DMS153 treated with DMSO at 0.1 percent for 48 hours (cell line): ENCODE results near the gene EIF3L.
"Not testable (repeated sequence)": the region's sequence is repeated elsewhere in the genome, so short reads cannot be mapped to it uniquely, and the experiment has no call there.

Experiments used
- DNase-seq: peaks from one replicate; lab custom pipeline; 2025; ENCODE audit not compliant: unreplicated experiment; lab: John Stamatoyannopoulos, UW

Gene EIF3L

DNA sequence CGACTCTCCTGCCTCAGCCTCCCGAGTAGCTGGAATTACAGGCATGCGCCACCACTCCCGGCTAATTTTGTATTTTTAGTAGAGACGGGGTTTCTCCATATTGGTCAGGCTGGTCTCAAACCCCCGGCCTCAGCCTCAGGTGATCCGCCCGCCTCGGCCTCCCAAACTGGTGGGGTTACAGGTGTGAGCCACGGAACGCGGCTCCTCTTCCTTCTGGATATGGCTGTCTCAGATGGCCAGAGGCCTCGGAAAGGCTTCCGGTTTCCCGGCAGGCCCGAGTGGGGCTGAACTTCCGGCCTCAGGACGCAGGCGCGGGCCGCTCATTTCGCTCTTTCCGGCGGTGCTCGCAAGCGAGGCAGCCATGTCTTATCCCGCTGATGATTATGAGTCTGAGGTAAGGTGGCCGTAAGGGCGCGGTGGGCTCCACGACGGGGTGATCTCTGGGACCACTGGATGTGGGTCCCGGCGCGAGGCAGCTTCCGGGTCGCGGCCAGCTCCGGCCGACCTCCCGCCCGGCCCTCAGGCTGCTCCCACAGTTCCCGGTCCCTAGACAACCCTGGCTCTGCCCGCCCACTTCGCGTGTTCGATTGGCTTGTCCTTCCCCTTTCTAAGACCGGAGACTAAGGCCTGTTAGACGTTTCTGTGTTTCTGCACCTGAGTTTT, at the start of gene EIF3L:
EIF3L (plus strand) TSS at position 331 of the 663 bp plus-strand sequence; CDS start at position 362, 31 bp downstream.
- peak; percentile 74 for DNase-seq

DNA sequence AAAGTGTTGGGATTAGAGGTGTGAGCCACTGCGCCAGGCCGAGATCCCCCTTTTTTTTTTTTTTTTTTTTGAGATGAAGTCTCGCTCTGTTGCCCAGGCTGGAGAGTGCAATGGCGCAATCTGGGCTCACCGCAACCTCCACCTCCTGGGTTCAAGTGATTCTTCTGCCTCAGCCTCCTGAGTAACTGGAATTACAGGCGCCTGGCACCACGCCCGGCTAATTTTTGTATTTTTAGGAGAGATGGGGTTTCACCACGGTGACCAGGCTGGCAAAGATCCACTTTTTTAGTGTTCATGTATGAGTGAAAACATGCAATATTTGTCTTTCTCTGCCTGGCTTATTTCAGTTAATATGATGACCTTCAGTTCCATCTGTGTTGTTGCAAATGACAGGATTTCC, 49.2 kb upstream of the EIF3L start:
- DNase-seq, result not testable (repeated sequence)

DNA sequence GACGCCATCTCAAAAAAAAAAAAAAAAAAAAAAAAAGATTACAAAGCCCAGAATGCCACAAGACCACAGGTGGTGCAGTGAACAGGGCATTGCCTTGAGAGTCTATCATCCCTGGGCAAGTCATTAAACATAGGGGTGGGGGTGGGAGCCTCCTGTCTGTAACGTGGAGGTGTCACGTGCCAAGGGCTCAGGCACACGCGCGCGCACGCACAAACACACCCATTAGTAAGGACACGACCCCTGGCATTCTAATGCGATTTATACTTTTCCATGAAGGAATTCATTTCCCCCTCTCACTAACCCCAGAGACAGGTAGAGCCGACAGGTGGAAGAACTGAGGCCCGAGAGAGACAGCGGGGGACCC, 47.3 kb upstream of the EIF3L start:
- no peak for DNase-seq

DNA sequence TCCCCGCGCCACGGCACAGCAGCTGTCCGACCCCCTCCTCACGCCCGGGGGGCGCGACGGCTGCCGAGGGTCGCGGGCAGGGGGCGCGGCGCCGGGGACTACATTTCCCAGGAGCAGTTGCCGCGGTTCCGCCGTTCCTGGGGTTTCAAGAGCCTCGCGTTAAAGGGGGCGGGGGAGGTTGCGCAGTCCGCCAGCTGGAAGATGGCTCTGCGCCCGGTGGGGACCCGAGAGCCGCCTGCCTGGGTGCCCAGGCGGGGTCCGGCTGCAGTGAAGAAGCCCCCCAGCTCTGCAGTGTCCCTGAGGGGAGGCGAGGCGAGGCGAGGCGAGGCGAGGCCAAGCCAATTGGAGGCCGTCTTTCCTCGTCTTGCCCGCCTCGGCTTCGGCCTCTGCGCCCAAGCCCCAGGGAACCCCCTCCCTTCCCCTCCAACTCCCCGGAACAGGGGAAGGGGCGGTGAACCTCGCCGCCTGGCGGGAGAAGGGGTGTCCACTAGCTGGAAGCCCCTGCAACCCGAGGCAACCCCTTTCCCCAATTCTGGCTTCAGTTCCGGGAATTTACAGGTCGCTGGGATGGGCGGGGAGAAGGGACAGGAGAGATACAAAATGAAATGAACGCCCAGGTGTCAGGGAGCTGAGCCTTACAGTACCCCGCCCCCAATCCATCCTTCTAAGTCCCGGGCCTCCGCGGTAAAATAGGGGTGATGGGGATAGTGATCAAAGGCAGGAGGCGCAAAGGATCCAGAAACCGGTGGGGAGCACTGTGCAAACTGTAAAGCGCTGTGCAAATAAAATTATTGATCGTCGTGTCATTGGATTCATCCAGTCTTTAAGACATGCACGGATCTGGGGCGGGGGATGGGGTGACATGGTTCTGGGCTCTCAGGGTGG, 46.7 kb upstream of the EIF3L start:
- peak; percentile 36 for DNase-seq

DNA sequence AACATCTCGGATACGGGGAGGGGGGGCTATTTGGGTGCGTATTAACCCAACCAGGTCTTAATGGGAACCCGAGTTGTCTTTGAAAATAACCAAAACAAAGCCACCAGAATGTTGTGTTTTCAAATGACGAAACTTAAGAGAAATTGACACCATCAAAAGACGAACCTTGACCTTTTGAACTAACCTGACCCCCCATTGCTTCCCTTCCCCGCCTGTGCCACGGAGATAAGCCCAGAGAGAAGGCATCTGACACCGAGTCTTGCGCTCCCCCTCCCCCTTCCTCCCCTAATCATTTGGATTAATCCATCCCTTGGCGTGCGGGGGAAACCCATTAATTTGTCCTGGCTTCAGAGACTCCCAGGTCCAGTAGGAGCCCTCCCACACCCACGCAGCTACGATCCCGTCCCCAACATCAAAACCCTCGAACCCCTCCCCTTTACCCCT, 46.0 kb upstream of the EIF3L start:
- DNase-seq, result peak; percentile 38

DNA sequence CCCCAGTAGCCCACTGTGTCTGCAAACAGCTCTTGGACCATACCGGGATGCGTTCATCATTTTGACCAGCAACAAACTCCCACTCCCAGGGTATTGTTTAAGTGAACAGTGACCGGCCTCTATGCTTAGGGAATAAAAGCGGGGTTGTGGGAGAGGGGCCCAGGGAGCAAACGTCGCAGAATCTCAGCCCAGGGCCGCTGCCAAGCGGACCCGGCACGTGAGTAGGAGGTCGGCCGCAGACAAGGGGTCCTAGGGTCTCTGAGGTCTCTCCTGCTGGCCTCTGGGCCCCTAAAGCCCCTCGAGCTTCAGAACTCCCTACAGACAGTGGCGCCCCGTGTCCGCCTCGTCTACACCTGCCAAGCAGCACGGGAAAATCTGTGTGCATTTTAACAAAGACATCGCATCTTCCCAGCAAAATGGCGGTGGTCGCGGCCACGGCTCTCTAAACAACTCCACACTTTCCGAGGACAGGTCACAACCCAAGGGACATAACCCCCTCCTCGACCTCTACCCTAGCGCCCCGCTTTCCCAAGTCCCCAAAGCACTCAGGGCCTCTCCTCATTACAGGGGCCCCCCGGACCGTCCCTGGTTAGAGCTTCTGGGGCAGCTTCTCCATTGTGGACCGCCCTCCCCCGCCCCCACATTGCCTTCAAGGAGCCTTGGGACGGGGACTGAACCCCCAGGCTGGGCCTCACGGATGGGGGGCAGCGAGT, 45.4 kb upstream of the EIF3L start:
- DNase-seq, result peak; percentile 38

DNA sequence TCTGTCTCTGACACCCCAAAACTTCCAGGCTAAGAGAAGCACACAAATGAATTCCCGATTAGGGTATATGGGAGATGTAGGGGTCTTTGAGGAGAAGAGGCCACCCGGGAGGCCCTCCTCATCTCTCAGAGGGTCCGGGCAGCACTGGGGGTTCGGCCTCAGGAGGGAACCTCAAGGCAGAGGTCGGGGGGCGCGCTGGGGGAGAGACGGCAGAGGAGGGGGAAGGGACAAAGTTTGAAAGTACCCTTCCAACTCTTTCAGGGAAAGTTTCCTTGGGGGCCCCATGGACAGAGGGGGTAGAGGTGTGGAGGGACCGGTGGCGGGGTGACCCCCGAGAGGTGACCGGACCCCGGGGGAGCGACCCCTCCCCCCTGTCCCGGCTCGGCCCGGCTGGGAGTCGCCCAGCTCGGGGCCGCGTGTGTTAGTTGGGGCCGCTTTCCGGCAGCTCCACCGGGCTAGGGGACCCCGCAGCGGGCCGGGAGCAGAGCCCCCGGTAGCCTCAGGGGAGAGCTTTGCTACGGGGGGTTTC, 44.8 kb upstream of the EIF3L start:
- DNase-seq, result no peak

DNA sequence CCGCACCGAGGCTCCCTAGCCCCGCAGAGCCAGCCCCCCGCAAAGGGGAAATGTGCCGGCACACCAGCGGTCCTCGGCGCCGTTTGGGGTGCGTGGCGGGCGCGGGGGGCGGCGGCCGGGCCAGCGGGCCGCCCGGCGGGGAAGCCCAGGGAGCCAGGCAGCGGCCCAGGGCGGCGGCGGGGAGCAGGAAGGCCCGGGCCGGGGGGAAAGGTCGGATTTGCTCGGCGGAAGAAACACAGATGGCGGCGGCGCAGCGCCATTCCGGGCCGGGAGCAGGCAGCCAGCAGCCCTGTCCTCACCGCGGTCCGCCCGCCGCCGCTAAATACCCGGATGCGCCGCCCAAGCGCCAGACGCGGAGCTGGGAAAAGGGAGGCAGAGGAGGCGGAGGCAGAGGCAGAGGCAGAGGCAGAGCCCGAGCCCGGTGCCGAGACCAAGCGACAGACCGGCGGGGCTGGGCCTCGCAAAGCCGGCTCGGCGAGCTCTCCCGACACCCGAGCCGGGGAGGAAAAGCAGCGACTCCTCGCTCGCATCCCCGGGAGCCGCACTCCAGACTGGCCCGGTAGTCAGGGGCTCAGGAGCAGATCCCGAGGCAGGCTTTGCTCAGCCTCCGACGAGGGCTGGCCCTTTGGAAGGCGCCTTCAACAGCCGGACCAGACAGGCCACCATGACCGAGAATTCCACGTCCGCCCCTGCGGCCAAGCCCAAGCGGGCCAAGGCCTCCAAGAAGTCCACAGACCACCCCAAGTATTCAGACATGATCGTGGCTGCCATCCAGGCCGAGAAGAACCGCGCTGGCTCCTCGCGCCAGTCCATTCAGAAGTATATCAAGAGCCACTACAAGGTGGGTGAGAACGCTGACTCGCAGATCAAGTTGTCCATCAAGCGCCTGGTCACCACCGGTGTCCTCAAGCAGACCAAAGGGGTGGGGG, 44.1 kb upstream of the EIF3L start:
- DNase-seq, result peak; percentile 57

DNA sequence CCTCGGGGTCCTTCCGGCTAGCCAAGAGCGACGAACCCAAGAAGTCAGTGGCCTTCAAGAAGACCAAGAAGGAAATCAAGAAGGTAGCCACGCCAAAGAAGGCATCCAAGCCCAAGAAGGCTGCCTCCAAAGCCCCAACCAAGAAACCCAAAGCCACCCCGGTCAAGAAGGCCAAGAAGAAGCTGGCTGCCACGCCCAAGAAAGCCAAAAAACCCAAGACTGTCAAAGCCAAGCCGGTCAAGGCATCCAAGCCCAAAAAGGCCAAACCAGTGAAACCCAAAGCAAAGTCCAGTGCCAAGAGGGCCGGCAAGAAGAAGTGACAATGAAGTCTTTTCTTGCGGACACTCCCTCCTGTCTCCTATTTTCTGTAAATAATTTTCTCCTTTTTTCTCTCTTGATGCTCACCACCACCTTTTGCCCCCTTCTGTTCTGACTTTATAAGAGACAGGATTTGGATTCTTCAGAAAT, 43.4 kb upstream of the EIF3L start:
- no peak for DNase-seq

DNA sequence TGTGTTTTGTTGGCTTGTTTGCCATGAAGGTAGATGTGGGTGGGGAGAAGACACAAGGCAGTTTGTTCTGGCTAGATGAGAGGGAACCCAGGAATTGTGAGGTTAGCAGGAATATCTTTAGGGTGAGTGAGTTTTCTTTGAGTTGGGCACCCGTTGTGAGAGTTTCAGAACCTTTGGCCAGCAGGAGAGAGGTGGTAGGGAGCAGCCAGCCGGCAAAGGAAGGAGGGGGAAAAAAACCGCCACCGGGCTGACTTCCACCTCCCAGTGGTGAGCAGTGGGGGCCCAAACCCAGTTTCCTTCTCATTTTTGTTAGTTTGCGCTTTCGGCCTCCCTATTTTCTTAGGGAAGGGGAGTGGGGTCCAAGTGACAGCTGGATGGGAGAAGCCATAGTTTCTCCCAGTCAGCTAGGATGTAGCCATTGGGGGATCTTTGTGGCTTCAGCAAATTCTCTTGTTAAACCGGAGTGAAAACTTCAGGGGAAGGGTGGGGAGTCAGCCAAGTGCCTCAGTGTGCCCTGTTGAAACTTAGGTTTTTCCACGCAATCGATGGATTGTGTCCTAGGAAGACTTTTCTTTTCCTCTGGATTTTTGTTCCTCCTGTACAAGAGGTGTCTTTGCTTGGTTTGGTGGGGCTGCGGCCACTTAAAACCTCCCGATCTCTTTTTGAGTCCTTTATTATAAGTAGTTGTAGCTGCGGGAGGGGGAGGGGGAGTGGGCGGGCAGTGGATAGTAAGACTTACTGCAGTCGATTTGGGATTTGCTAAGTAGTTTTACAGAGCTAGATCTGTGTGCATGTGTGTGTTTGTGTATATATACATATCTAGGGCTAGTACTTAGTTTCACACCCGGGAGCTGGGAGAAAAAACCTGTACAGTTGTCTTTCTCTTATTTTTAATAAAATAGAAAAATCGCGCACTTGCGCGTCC, 42.5 kb upstream of the EIF3L start:
- DNase-seq, result no peak

DNA sequence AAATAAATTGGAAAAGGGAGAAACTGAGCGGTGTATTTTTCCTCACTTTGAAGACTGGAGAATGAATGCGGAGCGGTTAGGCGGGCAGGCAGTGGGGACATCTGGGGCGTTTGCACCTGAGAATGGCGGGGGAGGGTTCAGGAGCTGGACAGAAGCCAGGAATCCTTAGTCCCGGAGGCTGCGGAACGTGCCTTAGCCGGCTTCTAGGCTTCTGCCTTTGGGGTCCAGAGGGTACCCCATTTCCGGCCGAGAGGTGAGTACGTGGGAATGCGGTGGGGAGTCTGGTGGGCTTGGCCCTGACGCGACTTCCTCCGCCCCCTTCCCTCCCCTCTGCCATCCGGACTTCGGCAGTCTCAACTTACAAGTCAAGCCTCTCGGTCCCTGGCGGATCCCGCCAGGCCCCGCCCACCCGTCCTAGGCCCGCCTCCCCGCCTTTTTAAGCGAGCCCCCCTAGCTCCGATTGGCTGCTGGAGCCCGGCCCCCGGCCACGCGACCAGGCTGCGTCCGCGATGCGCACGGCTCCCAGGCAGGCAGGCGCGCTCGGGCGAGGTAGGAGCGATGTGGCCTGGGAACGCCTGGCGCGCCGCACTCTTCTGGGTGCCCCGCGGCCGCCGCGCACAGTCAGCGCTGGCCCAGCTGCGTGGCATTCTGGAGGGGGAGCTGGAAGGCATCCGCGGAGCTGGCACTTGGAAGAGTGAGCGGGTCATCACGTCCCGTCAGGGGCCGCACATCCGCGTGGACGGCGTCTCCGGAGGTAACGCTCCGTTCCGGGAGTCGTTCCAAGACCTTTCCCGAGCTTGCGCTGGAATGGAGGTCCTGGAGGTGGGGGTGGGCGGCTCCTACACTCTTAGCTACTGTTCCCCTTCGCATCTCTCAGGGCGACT, 41.6 kb upstream of the EIF3L start, which contains the start of gene GCAT:
GCAT (plus strand) TSS at position 525 of the 884 bp plus-strand sequence; CDS start at position 559, 34 bp downstream.
- DNase-seq, result peak; percentile 87

DNA sequence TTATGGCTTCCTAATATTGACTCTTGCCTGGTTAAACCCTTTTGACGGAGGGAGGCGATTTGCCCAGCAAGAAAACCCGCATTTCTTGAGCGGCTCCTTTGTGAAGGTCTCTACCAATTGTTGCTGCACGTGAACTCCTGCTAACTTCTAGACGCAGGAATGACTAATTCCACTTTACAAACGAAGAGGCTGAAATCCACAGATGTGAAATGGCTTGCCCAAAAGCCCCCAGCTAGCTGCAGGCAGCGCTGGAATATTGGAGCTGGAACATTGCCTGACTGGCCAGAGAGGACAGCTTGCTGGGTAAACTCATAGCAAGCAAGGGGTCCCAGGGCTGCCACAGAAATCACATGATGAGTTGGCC, 40.9 kb upstream of the EIF3L start:
- no peak for DNase-seq

DNA sequence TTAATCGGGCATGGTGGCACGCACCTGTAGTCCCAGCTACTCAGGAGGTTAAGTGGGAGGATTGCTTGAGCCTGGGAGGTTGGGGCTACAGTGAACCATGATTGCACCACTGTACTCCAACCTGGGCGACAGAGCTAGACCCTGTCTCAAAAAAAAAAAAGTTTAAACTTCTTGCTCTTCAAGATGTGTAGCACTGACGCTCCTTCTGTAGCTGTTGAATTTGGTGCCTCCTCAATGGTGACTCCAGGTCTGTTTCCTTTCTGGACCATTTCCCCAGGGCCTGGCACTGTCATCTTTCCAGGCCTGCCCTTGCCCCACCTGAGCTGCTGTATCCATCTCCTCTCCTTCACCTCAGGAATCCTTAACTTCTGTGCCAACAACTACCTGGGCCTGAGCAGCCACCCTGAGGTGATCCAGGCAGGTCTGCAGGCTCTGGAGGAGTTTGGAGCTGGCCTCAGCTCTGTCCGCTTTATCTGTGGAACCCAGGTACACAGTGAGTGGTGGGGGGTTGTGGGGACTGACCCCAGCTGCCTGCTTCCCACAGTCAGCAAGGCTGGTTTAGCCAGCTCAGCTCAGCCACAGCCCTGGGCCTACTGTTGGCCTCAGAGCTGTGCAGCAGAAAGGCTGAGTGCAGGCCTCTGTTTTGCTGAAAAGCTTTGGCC, 39.4 kb upstream of the EIF3L start:
- no peak for DNase-seq

DNA sequence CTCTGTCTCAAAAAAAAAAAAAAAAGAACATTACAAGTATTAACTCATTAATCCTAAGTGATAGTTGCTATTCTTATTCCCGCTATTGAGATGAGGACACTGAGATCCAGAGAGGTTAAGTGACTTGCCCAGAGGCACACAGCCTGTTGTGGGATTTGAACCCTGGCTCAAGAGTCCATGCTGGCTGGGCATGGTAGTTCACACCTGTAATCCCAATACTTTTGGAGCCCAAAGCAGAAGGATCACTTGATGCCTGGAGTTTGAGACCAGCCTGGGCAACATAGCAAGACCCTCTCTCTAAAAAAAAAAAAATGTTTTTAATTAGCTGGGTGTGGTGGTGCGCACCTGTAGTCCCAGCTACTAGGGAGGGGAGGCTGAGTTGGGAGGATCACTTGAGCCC, 37.4 kb upstream of the EIF3L start:
- no peak for DNase-seq

DNA sequence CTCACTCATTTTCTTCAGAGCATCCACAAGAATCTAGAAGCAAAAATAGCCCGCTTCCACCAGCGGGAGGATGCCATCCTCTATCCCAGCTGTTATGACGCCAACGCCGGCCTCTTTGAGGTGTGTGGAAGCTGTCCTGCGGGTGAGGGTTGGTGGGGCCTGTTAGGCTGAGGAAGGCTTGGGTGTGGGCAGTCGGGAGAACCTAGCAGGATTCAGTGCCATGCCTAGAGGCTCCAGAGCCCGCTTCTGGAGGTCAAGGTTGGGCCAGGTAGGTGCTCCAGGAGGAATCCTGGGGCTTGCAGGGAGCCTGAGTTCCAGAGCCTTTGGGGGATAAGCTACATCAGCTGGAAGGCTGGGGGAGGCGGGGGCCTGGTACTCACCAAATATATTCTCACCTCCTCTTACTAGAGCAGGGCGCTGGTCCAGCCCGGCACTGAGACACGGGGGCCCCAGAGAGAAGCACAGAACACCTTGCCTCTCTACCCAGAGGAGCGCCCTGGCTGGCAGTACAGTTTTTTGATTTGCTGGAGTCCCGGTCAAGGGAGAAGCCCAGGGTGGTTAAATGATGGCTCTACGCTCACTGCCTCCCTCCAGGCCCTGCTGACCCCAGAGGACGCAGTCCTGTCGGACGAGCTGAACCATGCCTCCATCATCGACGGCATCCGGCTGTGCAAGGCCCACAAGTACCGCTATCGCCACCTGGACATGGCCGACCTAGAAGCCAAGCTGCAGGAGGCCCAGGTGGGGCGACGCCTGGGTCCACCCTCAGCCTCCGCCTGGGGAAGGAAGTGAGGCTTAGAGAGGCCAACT, 36.1 kb upstream of the EIF3L start:
- no peak for DNase-seq

DNA sequence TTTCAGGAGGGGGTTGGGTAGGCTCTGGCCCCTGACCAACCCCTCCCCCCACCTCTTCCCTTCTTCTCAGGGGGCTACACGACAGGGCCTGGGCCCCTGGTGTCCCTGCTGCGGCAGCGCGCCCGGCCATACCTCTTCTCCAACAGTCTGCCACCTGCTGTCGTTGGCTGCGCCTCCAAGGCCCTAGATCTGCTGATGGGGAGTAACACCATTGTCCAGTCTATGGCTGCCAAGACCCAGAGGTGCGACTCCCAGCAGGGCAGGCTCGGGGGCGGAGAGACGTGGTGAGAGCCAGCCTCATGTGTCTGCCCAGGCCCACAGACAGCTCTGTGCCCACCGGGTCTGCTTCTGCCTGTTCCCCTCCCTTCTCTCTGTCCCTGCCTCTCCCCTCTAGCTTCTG, 33.6 kb upstream of the EIF3L start:
- no peak for DNase-seq
